Metanephros (tissue), 2 donors: ENCODE results near the gene EIF5. TPM values are rescaled to one million over a fixed set of nuclear protein-coding genes. Genes with fewer than 3 reads are reported as not detected.

Experiments
- small RNA-seq: library from RNA; depleted of rRNA; stranded (forward); fragments of <200 nt; gene quantifications from one replicate; pipeline ENCODE3, GENCODE V24; 2014; ENCODE audit warnings: low replicate concordance
- total RNA-seq: library from RNA; depleted of rRNA; stranded (reverse); fragments of >200 nt; gene quantifications from one replicate; pipeline ENCODE4 v1.2.3, GENCODE V29; 2014

Gene EIF5
- 133 TPM for total RNA-seq

GRCh38 chr14:103333754-103334643, at the start of gene EIF5:
TSS of gene EIF5 (plus strand) at chr14:103334237. CDS start at chr14:103335861, 1,624 bp downstream.

GRCh38 chr14:103385152-103385928, 51.3 kb downstream of the EIF5 start, which contains the start of gene MARK3:
TSS of gene MARK3 (plus strand) at chr14:103385415. CDS start at chr14:103386030, 615 bp downstream.

Small RNA genes lying within 50 kb of the gene (small RNA-seq; reads per million reads assigned to genes)
- 30.8 reads per million, percentile 96 among the genes with 10 or more reads in this experiment for gene SNORA28

Other genes with a start within 250 kb of the EIF5 start
- gene EXOC3L4, start 239.5 kb upstream of the EIF5 start, total RNA-seq, result 6.6 TPM
- gene TNFAIP2, start 210.8 kb upstream of the EIF5 start, total RNA-seq, result 49.8 TPM
- gene MARK3, start 51.2 kb downstream of the EIF5 start, total RNA-seq, result 87.0 TPM
- 140 TPM for gene CKB, start 188.6 kb downstream of the EIF5 start, total RNA-seq
- 12.1 TPM for gene TRMT61A, start 195.0 kb downstream of the EIF5 start, total RNA-seq
- gene BAG5, start 228.4 kb downstream of the EIF5 start, total RNA-seq, result 25.0 TPM
- gene COA8, start 228.7 kb downstream of the EIF5 start, total RNA-seq, result 31.2 TPM